ENCODE measurements around the gene MPLKIP. TPM values are rescaled to one million over a fixed set of nuclear protein-coding genes. Genes with fewer than 3 reads are reported as not detected.
A peak's percentile ranks its signal among the peaks of the same experiment; 100 is the strongest.

Gene MPLKIP
- polyA plus RNA-seq, 1 of the 3 experiments (the other 2 are of a cell fraction), result 48.4 TPM

DNA sequence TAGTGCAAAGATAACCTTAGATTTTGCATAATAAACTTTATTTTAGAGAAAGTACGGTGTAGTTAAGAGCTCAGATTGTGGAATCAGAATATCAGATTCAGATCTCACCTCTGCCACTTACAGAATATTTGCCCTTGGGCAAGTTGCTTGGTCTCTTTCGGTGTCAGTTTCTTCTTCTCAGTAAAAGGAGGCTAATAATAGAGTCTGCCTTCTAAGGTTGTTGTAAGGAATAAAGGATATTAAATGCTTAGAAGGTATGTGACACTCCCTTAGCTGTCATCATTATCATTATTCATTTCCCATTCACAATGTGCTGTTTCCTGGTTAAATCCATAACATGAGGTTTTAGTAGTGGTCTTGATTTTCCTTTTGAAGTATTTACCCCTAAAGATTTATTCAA is 42.2 kb downstream of the MPLKIP start:
- H3K9ac ChIP-seq, result no peak overlapping the region
- H3K27me3 ChIP-seq (ENCODE audit: insufficient read depth), result no peaks in the 10 kb centered on the region
- ChIA-PET CTCF (interaction anchor here (0.7 to 0.8 kb wide), 2 partner anchors 40 to 392 kb away, joined by 3 read pairs; no protein-coding TSS in a partner anchor), POLR2A (no interaction called here)
- no peak overlapping the region for H2AFZ ChIP-seq (ENCODE audit: low read depth)
- peak overlapping the region in 1 of 2 experiments; percentile 18; a peak in 1 of 4 replicates for H3K27ac ChIP-seq (ENCODE audit: low read depth in 2 of 2, low read length in 1 of 2)
- no peak overlapping the region for H3K4me2 ChIP-seq
- H3K36me3 ChIP-seq (replicated peaks in 1 of 2; ENCODE audit: control insufficient read depth in 1 of 2, insufficient read depth in 2 of 2, low read length in 1 of 2), result peaks cover 62 to 70% of the 10 kb centered on the region in 2 experiments
- WGBS (ENCODE audit: low lambda C conversion rate), result 94% methylated on average over 2 of the region's 2 CpGs
- peaks cover 14% of the 10 kb centered on the region; the same call in 1 of the 2 replicates for H3K79me2 ChIP-seq (ENCODE audit: insufficient read depth)
- TF ChIP-seq SMC3 (IDR thresholded peaks at IDR 0.05; ENCODE audit: low read depth, low read length) (no peak), SIN3A (IDR thresholded peaks at IDR 0.05; ENCODE audit: borderline replicate concordance, low read depth, low read length) (no peak), ELF1 (IDR thresholded peaks at IDR 0.05) (no peak), YY1 (IDR thresholded peaks at IDR 0.05; ENCODE audit: low read depth) (no peak), EP300 (IDR thresholded peaks at IDR 0.05; ENCODE audit: borderline replicate concordance in 1 of 2, low read depth in 1 of 2, low read length in 1 of 2) (no peak), GATA2 (CRISPR knock-in tag; IDR thresholded peaks at IDR 0.05) (no peak), CHD2 (IDR thresholded peaks at IDR 0.05; ENCODE audit: low read length, partially characterized antibody) (no peak), EZH2phosphoT487 (IDR thresholded peaks at IDR 0.05; ENCODE audit: borderline replicate concordance, low read depth) (no peak), RFX5 (IDR thresholded peaks at IDR 0.05; ENCODE audit: low read length) (no peak), NRF1 (IDR thresholded peaks at IDR 0.05; ENCODE audit: low read depth, low read length) (no peak), TCF12 (IDR thresholded peaks at IDR 0.05) (no peak), RXRA (IDR thresholded peaks at IDR 0.05; ENCODE audit: borderline replicate concordance, low read depth) (no peak), MXI1 (IDR thresholded peaks at IDR 0.05; ENCODE audit: low read depth, low read length) (no peak)
- TF ChIP-seq, protein P1, sequence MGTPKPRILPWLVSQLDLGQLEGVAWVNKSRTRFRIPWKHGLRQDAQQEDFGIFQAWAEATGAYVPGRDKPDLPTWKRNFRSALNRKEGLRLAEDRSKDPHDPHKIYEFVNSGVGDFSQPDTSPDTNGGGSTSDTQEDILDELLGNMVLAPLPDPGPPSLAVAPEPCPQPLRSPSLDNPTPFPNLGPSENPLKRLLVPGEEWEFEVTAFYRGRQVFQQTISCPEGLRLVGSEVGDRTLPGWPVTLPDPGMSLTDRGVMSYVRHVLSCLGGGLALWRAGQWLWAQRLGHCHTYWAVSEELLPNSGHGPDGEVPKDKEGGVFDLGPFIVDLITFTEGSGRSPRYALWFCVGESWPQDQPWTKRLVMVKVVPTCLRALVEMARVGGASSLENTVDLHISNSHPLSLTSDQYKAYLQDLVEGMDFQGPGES (IDR thresholded peaks at IDR 0.05; ENCODE audit: low read depth, low read length), result no peak
- TF ChIP-seq, protein P2, sequence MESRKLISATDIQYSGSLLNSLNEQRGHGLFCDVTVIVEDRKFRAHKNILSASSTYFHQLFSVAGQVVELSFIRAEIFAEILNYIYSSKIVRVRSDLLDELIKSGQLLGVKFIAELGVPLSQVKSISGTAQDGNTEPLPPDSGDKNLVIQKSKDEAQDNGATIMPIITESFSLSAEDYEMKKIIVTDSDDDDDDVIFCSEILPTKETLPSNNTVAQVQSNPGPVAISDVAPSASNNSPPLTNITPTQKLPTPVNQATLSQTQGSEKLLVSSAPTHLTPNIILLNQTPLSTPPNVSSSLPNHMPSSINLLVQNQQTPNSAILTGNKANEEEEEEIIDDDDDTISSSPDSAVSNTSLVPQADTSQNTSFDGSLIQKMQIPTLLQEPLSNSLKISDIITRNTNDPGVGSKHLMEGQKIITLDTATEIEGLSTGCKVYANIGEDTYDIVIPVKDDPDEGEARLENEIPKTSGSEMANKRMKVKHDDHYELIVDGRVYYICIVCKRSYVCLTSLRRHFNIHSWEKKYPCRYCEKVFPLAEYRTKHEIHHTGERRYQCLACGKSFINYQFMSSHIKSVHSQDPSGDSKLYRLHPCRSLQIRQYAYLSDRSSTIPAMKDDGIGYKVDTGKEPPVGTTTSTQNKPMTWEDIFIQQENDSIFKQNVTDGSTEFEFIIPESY (IDR thresholded peaks at IDR 0.05; ENCODE audit: borderline replicate concordance, low read depth), result no peak
- TF ChIP-seq, protein P3, sequence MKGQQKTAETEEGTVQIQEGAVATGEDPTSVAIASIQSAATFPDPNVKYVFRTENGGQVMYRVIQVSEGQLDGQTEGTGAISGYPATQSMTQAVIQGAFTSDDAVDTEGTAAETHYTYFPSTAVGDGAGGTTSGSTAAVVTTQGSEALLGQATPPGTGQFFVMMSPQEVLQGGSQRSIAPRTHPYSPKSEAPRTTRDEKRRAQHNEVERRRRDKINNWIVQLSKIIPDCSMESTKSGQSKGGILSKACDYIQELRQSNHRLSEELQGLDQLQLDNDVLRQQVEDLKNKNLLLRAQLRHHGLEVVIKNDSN (IDR thresholded peaks at IDR 0.05; ENCODE audit: borderline replicate concordance, low read depth), result no peak
- H4K20me1 ChIP-seq (ENCODE audit: insufficient read depth), result no peaks in the 10 kb centered on the region
- no peak overlapping the region for H3K4me3 ChIP-seq (ENCODE audit: low read depth in 2 of 2, low read length in 1 of 2)
- peaks cover 0 to 12% of the 10 kb centered on the region in 2 experiments; a peak in 2 of 4 replicates for H3K4me1 ChIP-seq (ENCODE audit: control insufficient read depth in 1 of 2, insufficient read depth in 2 of 2, low read depth in 1 of 2, low read length in 1 of 2)
- DNase-seq, result no peak
- H3K9me2 ChIP-seq, result no peaks in the 10 kb centered on the region
- no peaks in the 10 kb centered on the region for H3K9me3 ChIP-seq
- peaks cover 33% of the 10 kb centered on the region for H3F3A ChIP-seq (replicated peaks; ENCODE audit: insufficient read depth)
